NCI-H128 (cell line): ENCODE measurements around the gene MCCC2.
"Not testable (repeated sequence)": the region's sequence is repeated elsewhere in the genome, so short reads cannot be mapped to it uniquely, and the experiment has no call there.

Source experiments
- DNase-seq: peaks from one replicate; lab custom pipeline; 2025; ENCODE audit not compliant: unreplicated experiment; lab: John Stamatoyannopoulos, UW

The MCCC2 gene

DNA sequence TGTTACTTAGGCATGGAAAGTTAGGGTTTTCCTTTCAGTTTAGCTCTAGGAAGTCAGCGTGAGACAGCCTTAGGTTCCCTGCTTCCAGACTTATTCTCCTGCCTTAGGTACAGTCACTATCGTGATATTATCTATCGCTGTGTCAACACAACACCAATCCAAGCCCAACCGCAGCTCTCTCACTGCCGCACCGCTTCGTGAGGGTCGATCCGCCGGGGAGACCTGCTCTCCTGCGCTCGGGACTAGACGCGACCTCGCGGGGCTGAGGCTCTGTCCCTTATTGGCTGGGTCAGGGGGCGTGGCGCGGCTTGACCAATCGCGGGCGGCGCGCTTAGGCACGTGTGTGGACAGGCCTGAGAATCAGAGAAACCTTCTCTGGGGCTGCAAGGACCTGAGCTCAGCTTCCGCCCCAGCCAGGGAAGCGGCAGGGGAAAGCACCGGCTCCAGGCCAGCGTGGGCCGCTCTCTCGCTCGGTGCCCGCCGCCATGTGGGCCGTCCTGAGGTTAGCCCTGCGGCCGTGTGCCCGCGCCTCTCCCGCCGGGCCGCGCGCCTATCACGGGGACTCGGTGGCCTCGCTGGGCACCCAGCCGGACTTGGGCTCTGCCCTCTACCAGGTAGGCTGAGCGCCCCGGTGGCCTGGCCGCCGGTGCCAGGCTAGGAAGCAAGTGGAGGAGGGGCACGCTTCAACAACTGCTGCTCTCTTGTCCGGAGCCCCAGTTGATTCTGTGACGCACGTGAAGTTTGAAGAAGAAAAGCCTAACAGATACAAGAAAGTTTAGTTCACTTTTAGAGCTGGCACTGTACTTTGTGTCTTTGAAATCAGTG, at the start of gene MCCC2:
TSS of gene MCCC2 (plus strand) at position 400 of the 825 bp plus-strand sequence. CDS start at position 486, 86 bp downstream.
- DNase-seq, result peak; percentile 69

DNA sequence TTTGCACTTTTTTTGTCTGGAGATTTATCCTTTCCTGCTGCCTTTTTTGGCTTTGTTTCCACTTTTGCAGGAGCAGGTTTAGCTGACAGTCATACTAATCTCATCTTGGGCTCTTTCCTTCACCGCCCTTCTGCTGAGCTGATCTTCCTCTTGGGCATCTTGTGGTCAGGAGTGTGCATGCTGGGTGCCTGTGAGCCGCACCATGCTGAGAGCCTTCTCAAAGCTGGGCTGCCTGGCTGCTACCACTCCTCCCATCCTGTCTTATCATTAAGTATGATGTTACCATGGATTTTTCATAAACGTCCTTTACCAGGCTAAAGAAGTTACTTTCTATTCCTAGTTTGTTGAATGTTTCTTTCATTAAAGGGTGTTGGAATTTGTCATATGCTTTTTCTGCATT, 49.5 kb upstream of the MCCC2 start:
- no peak for DNase-seq

DNA sequence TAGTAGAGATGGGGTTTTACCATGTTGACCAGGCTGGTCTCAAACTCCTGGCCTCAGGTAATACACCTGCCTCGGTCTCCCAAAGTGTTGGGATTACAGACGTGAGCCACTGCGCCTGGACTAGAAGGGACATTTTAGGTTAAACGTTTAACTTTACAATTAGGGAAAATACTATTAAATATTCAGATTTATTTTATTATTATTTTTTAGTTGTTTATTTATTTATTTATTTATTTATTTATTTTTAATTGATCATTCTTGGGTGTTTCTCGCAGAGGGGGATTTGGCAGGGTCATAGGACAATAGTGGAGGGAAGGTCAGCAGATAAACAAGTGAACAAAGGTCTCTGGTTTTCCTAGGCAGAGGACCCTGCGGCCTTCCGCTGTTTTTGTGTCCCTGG, 36.3 kb upstream of the MCCC2 start:
- not testable (repeated sequence) for DNase-seq

DNA sequence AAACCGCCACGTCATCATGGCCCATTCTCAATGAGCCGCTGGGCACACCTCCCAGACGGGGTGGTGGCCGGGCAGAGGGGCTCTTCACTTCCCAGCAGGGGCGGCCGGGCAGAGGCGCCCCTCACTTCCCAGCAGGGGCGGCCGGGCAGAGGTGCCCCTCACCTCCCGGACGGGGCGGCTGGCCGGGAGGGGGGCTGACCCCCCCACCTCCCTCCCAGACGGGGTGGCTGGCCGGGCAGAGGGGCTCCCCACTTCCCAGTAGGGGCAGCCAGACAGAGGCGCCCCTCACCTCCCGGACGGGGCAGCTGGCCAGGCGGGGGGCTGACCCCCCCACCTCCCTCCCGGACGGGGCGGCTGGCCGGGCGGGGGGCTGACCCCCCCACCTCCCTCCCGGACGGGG, 35.6 kb upstream of the MCCC2 start:
- DNase-seq, result not testable (repeated sequence)

DNA sequence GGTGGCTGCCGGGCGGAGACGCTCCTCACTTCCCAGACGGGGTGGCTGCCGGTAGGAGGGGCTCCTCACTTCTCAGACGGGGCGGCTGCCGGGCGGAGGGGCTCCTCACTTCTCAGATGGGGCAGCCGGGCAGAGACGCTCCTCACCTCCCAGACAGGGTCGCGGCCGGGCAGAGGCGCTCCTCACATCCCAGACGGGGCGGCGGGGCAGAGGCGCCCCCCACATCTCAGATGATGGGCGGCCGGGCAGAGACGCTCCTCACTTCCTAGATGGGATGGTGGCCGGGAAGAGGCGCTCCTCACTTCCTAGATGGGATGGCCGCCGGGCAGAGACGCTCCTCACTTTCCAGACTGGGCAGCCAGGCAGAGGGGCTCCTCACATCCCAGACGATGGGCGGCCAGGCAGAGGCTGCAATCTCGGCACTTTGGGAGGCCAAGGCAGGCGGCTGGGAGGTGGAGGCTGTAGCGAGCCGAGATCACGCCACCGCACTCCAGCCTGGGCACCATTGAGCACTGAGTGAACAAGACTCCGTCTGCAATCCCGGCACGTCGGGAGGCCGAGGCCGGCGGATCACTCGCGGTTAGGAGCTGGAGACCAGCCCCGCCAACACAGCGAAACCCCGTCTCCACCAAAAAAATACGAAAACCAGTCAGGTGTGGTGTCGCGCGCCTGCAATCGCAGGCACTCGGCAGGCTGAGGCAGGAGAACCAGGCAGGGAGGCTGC, 35.0 kb upstream of the MCCC2 start:
- DNase-seq, result not testable (repeated sequence)

DNA sequence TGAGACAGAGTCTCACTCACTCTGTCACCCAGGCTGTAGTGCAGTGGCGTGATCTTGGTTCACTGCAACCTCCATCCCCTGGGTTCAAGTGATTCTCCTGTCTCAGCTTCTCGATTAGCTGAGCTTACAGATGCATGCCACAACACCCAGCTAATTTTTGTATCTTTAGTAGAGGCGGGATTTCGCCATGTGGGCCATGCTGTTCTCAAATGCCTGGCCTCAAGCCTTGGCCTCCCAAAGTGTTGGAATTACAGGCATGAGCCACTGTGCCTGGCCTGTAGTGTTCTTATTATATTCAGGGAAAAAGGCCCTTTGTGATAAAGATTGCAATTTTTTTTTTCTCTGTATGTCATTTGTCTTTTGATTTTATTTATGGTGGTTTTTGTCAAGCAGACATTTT, 24.0 kb upstream of the MCCC2 start:
- DNase-seq, result no peak

DNA sequence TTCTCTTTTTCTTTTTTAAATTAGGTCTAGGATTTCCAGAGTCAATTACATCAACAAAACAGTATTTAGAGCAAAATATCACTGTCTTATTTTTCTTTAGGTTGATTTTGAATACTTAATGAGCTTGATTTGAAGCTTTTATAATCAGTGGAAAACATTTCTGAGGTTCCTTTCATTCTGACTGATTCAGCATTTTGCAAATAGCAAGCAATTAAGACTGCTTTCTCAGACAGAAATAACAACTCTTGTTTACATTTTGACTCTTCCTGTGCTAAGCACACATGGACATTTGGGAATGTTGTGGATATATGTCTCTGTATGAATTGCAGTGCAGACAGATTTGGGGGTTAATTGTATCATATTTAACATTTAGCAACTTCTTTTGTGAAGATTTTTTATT, 22.2 kb upstream of the MCCC2 start:
- DNase-seq, result no peak

DNA sequence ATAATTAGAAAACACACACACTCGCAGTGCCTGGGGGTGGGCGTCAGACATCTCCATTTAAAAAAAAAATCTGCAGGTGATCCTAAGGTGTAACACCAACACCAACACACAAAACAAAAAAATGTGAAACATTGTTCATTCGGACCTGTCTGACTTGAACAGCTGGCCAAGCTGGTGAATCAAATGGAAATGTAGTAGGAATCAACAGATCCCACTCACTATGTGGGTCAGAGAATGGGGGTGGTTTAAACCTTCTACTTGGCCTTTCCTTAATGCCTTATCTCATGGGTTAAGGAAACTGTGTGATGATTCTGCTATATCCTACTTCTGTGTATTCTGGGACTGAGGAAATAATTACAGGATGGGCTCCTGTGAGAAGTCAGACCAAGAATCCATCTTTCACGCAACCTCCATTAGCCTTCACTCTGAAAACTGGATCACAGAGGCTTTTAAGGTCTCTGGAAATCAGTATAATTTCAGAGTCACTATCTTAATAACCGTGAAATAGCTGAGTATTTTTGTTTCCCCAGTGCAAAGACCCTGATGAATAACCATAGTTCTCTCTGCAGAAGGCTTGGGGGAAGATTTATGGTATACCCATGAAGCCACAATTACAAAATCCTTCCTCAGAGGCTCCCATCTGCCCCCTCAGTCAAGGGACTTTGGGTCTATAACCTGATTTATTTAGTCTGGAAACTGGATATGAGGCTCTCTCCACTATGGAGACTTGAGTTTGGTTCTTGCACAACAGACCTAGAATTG, 17.2 kb upstream of the MCCC2 start:
- no peak for DNase-seq

DNA sequence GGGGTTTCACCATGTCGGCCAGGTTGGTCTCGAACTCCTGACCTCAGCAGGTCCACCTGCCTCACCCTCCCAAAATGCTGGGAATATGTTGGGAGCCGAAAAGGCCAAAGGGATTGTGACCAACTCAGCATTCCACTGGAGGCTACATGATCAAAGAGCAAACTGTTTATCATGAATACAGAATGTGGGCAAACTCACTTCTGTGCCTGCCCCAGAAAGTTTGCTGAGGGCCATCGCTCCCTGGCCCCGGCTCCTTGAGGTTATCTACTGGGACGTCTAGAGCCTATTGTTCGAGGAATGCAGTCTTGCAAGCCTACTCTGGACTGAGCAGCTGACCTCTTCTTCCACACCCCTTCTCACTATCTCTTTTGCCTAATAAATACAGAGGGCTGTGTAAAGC, 15.3 kb upstream of the MCCC2 start:
- DNase-seq, result not testable (repeated sequence)

DNA sequence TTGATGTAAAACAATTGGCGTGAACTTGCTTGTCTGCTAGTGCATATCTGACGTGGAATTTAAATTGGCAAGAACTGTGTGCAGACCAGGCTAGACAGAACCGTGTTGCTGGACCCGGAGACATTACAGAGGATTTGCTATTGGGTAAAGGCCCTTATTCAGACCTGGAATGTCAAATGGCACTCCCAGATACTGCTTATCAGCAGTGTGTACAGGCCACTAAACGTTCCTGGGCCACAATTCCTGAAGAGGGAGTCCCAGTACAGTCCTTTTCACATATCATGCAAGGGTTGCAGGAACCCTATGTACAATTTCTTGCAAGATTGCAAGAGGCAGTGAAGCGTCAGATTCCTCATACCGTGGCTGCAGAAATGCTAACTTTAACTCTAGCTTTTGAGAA, 13.5 kb upstream of the MCCC2 start:
- DNase-seq, result no peak

DNA sequence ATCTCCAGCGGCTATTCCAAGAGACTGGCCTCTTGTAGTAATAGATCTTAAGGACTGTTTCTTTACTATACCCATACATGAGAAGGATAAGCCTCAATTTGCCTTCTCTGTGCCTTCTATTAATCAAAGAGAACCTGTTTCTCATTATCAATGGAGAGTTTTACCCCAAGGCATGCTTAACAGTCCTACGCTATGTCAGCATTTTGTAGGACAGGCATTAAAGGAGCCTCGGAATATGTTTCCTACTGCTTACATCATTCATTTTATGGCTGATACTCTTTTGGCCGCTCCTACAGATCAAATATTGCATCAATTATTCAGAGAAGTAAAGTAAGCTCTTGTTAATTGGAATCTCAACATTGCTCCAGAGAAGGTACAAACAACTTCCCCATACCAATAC, 11.6 kb upstream of the MCCC2 start:
- not testable (repeated sequence) for DNase-seq

DNA sequence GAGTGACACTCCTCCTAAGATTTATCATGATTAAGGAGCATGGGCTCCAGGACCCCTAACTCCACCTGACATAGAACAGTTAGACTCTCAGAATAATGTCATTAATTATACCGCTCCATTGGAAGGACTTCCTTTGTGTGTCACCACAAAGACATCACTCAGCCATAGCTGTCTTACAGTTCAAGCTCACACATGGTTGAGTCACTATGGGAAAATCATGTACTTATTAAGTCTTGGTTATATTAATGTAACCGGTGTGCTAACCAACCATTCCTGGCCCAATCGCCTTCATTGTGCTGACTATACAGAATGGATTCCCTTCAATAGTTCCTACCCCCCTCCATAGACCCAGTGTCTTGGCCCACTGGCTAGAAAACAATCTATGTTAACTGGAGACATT, 10.9 kb upstream of the MCCC2 start:
- DNase-seq, result no peak

DNA sequence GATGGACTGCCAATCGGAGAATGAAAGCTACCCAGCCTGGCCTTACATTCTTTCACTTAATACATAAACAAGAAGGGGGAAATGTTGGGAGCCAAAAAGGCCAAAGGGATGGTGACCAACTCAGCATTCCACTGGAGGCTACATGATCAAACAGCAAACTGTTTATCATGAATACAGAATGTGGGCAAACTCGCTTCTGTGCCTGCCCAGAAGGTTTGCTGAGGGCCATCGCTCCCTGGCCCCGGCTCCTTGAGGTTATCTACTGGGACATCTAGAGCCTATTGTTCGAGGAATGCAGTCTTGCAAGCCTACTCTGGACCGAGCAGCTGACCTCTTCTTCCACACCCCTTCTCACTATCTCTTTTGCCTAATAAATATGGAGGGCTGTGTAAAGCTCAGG, 9.3 kb upstream of the MCCC2 start:
- DNase-seq, result not testable (repeated sequence)

DNA sequence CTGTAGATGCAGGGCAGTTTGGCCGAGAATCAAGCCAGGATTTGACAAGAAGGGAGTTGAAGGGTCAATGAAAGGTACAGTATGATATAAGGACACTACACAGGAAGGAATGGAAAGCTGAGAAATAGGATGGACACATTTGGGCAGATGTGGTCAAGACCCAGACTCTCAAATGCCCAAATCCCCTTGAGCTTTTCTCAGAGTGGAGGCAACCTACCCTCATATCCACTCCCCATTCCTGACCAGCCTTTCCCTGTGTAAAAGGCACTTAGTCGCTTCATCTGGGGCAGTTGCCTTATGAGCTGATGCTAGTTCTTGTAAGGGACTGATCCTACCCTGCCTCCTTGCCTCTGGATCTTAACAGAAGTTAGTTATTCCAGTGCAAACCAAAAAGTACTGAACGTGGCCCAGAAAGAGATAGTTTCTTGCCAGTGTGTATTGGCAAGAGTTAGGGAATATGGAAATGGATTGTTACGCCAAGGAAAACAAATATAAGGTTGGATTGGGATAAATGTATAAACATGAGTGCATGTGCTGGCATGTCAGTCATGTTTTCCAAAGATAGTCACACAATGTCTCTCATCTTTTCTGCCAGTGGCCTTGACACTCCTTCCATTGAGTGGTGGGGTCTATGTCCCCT, 4.1 kb upstream of the MCCC2 start:
- no peak for DNase-seq

DNA sequence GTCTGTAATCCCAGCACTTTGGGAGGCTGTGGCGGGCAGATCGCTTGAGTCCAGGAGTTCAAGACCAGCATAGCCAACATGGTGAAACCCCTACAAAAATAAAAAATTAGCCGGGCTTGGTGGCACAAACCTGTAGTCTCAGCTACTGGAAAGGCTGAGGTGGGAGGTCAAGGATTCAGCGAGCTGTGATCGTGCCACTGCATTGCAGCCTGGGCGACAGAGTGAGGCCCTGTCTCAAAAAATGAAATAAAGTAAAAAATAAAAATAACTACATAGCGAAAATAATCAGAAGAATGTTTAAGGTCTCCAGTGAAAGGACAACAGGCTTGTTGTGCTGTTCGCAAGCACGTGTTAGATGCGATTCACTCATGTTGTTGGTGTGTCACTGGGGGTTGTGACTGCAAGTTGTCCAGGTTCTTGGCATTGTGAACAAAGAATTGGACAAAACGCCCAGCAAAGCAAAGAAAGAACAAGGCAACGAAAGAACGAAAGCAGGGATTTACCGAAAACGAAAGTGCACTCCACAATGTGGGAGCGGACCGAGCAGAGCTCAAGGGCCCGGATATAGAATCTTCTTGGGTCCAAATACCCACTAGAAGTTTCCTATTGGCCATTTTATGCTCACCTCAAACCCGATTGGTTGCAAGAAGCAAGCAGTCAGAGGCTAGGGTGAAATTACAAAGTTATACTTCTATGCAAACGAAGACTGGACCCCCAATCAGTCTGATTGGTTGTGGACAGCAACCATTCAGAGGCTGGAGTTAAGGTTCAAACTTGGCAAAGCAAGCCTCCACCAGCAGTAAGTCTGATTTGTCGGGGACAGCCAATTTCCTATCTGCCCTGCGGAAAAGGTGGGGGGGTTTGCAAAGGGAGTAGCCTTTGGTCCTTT, 844 bp upstream of the MCCC2 start:
- no peak for DNase-seq

DNA sequence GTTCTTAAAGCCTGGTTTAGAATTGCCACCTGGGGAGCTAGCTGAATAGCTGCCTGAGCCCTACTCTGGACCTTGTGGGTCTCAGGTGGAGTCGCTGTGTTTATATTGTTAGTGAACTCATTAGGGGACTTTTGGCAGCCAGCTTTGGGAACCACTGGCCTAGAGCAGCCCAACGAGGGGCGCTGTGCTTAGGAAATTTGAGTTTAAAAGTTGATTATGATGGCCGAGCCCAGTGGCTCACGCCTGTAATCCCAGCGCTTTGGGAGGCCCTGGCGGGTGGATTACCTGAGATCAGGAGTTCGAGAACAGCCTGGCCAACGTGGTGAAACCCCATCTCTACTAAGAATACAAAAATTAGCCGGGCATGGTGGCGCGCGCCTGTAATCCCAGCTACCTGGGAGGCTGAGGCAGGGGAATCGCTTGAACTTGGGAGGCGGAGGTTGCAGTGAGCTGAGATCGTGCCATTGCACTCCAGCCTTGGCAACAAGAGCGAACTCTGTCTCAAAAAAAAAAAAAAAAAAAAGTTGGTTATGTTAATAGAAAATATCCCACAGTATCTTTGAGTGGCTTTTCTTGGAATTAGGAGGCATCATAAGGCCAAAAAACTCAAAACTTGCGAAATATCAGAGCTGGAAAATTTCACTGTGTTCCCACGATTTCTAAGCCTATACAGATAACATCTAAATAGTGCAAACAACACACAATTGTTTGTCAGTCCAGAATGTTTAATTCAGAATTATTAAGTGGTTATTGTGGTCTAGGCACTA, 809 bp downstream of the MCCC2 start:
- no peak for DNase-seq

DNA sequence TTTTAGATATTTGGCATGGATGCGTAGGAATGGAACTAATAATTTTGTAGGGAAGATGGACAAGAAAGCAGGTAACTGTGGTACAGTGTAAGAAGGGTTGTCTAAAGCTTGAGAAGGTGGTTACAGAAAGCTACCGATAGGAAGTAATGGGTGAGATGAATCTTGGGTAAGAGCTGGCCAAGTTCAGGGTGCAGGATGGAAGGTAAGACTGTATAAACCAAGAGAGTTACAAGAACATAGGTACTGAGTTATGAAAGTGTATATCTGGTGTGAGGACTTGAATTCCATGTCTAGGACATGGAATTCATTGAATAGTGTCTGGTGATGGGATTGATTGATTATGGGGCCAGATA, 1.4 kb downstream of the MCCC2 start:
- DNase-seq, result no peak

DNA sequence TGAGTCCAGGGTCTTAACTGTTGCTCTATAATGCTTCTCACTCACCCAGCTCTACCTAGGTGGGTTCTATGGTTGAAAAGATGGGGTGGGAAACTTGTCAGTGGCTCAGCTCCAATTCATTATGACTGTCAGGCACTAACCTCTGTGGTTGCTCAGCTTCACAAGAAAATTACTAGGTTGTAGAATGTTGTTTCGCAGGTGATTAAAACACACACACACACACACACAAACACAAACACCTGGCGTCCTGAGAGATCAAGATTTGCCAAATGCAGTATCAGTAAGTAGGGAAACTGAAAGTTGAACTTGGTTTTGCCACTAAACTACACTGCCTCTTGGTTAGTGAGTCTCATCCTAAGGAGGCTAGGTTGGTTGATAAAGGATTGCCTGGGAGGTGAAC, 2.8 kb downstream of the MCCC2 start:
- DNase-seq, result no peak

DNA sequence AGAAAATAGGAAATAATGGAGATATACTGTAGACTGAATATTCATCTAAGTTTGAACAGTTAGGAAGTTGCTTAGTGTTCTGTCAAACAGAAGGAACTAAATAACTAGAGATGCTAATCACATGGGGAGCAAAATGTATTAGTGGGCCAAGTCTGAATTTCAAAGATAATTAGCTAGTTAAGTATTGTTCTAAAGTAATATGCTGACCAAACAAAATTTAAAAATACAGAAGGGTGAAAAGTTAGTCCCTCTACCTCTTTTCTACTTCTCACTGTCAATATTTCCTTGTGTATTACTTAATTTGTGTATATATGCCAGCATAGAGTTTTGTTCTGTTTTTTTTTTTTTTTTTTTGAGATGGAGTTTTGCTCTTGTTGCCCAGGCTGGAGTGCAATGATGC, 4.0 kb downstream of the MCCC2 start:
- no peak for DNase-seq

DNA sequence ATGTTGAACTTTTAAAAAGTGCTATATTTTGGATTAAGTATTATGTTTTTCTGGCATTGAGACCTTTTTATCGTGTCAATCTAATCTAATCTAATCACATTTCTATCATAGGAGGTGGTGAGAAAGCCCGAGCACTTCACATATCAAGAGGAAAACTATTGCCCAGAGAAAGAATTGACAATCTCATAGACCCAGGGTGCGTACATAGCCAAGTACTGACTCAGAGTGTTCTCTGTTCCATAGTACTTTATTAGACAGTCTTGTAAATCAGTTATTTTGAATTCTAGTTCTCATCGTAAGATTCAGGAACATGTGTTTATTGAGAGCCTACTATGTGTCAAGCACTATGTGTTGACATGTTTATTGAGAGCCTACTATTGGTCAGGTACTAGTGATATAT, 9.0 kb downstream of the MCCC2 start:
- DNase-seq, result no peak
